ACC112 (cell line): ENCODE results near the gene MTA3.

ENCODE experiments used
- H2AFZ ChIP-seq: fragments of 200-600 bp; sonication (generic); one replicate; pipeline ENCODE4 v1.6.0; 2017; ENCODE audit warnings: antibody characterized with exemption, low read length; ENCODE audit not compliant: unreplicated experiment
- H3K27ac ChIP-seq: fragments of 200-600 bp; sonication (generic); 2 replicates; pipeline ENCODE4 v1.5.1; 2014; ENCODE audit warnings: low read depth, mild to moderate bottlenecking, antibody characterized with exemption, low read length, moderate library complexity
- H3K27me3 ChIP-seq: fragments of 200-600 bp; sonication (generic); 2 replicates; pipeline ENCODE4 v1.6.1; 2014; ENCODE audit warnings: mild to moderate bottlenecking, antibody characterized with exemption, low read length, moderate library complexity, mixed read lengths; ENCODE audit not compliant: insufficient read depth
- H3K36me3 ChIP-seq: fragments of 200-600 bp; sonication (generic); 2 replicates; pipeline ENCODE4 v1.6.1; 2016; ENCODE audit warnings: mild to moderate bottlenecking, antibody characterized with exemption, low read length, moderate library complexity, mixed read lengths; ENCODE audit not compliant: insufficient read depth
- H3K4me1 ChIP-seq: fragments of 200-600 bp; sonication (generic); one replicate; pipeline ENCODE4 v1.6.1; 2016; ENCODE audit warnings: low read length, mixed read lengths; ENCODE audit not compliant: insufficient read depth, unreplicated experiment, control insufficient read depth
- H3K4me3 ChIP-seq: fragments of 200-600 bp; sonication (generic); 2 replicates; pipeline ENCODE4 v1.5.1; 2014; ENCODE audit warnings: mild to moderate bottlenecking, low read depth, low read length
- H3K79me2 ChIP-seq: fragments of 200-600 bp; sonication (generic); one replicate; pipeline ENCODE4 v1.6.0; 2016; ENCODE audit warnings: low read length; ENCODE audit not compliant: control insufficient read depth, unreplicated experiment, insufficient read depth

The MTA3 gene

GRCh38 chr2:42758751-42759150, 190.3 kb downstream of the MTA3 start:
- no peaks in the 10 kb centered on the region for H3K27me3 ChIP-seq
- no peaks in the 10 kb centered on the region for H3K36me3 ChIP-seq
- H3K27ac ChIP-seq, result no peak overlapping the region
- no peak overlapping the region for H2AFZ ChIP-seq
- no peaks in the 10 kb centered on the region for H3K79me2 ChIP-seq
- H3K4me1 ChIP-seq, result no peaks in the 10 kb centered on the region
- H3K4me3 ChIP-seq, result no peak overlapping the region

- Histone ChIP-seq H2AFZ (no peak overlapping the region), H3K4me3 (no peak overlapping the region), H3K27ac (no peak overlapping the region), H3K36me3 (no peaks in the 10 kb centered on the region), H3K79me2 (no peaks in the 10 kb centered on the region), H3K4me1 (no peaks in the 10 kb centered on the region), H3K27me3 (no peaks in the 10 kb centered on the region)
These were observed 193.1 kb downstream of the MTA3 start for GRCh38 chr2:42761554-42761953.

- H2AFZ ChIP-seq, result no peak overlapping the region
- H3K27me3 ChIP-seq, result no peaks in the 10 kb centered on the region
- H3K4me1 ChIP-seq, result no peaks in the 10 kb centered on the region
- H3K36me3 ChIP-seq, result no peaks in the 10 kb centered on the region
- H3K4me3 ChIP-seq, result no peak overlapping the region
- H3K27ac ChIP-seq, result no peak overlapping the region
- H3K79me2 ChIP-seq, result no peaks in the 10 kb centered on the region
These were observed 193.7 kb downstream of the MTA3 start for GRCh38 chr2:42762155-42762554.

- Histone ChIP-seq H3K4me3 (no peak overlapping the region), H2AFZ (no peak overlapping the region), H3K27me3 (no peaks in the 10 kb centered on the region), H3K36me3 (no peaks in the 10 kb centered on the region), H3K79me2 (no peaks in the 10 kb centered on the region), H3K27ac (no peak overlapping the region), H3K4me1 (no peaks in the 10 kb centered on the region)
These were observed 194.7 kb downstream of the MTA3 start for GRCh38 chr2:42762823-42763804.

GRCh38 chr2:42764096-42764495, 195.7 kb downstream of the MTA3 start, which contains the start of gene OXER1:
OXER1 (minus strand) TSS chr2:42764135; CDS start chr2:42764062, 73 bp downstream.
- no peaks in the 10 kb centered on the region for H3K36me3 ChIP-seq
- no peak within 1 kb of the TSS for H2AFZ ChIP-seq
- no peaks in the 10 kb centered on the region for H3K27me3 ChIP-seq
- H3K79me2 ChIP-seq, result no peaks in the 10 kb centered on the region
- H3K4me3 ChIP-seq, result no peak within 1 kb of the TSS
- H3K4me1 ChIP-seq, result no peaks in the 10 kb centered on the region
- no peak within 1 kb of the TSS for H3K27ac ChIP-seq

GRCh38 chr2:42764901-42765300, 196.5 kb downstream of the MTA3 start:
- Histone ChIP-seq H3K79me2 (no peaks in the 10 kb centered on the region), H3K4me1 (no peaks in the 10 kb centered on the region), H3K27me3 (no peaks in the 10 kb centered on the region), H3K36me3 (no peaks in the 10 kb centered on the region), H2AFZ (no peak overlapping the region), H3K4me3 (no peak overlapping the region), H3K27ac (no peak overlapping the region)

- Histone ChIP-seq H3K4me3 (no peak overlapping the region), H3K27ac (no peak overlapping the region), H3K4me1 (no peaks in the 10 kb centered on the region), H3K27me3 (no peaks in the 10 kb centered on the region), H3K79me2 (no peaks in the 10 kb centered on the region), H2AFZ (no peak overlapping the region), H3K36me3 (no peaks in the 10 kb centered on the region)
These were observed 197.3 kb downstream of the MTA3 start for GRCh38 chr2:42765686-42766085.

GRCh38 chr2:42767080-42767898, 198.9 kb downstream of the MTA3 start:
- Histone ChIP-seq H3K4me1 (no peaks in the 10 kb centered on the region), H3K27ac (no peak overlapping the region), H3K27me3 (no peaks in the 10 kb centered on the region), H3K36me3 (no peaks in the 10 kb centered on the region), H2AFZ (no peak overlapping the region), H3K4me3 (no peak overlapping the region), H3K79me2 (no peaks in the 10 kb centered on the region)

GRCh38 chr2:42767899-42768705, 199.7 kb downstream of the MTA3 start:
- Histone ChIP-seq H3K4me1 (no peaks in the 10 kb centered on the region), H3K4me3 (no peak overlapping the region), H3K27ac (no peak overlapping the region)

GRCh38 chr2:42768706-42769256, 200.3 kb downstream of the MTA3 start:
- Histone ChIP-seq H2AFZ (no peak overlapping the region), H3K27me3 (no peaks in the 10 kb centered on the region), H3K4me3 (no peak overlapping the region), H3K36me3 (no peaks in the 10 kb centered on the region), H3K27ac (no peak overlapping the region), H3K4me1 (no peaks in the 10 kb centered on the region), H3K79me2 (no peaks in the 10 kb centered on the region)

More at GRCh38 chr2:42767899-42768705, 199.7 kb downstream of the MTA3 start:
- Histone ChIP-seq H2AFZ (no peak overlapping the region), H3K27me3 (no peaks in the 10 kb centered on the region), H3K36me3 (no peaks in the 10 kb centered on the region), H3K79me2 (no peaks in the 10 kb centered on the region)
